K562 (cell line): ENCODE measurements around the gene VPREB3. TPM values are rescaled to one million over a fixed set of nuclear protein-coding genes. Genes with fewer than 3 reads are reported as not detected.

Experiments used
- BCLAF1 ChIP-seq, 2 experiments: fragments of 450-650 bp in 1 of 2; IDR thresholded peaks; 2 replicates each; pipeline ENCODE4 v1.6.1; 2011 to 2017; ENCODE audit warnings: low read depth in 2 of 2, antibody characterized with exemption in 1 of 2, borderline replicate concordance in 1 of 2, low read length in 1 of 2, mild to moderate bottlenecking in 1 of 2, mixed read lengths in 1 of 2; ENCODE audit not compliant: control insufficient read depth in 1 of 2
- ETV6 ChIP-seq, 3 experiments: fragments of 150-350 bp in 1 of 3; sonication (generic) in 1 of 3; formaldehyde crosslinking in 1 of 3; IDR thresholded peaks; 2 replicates each; pipeline versions ENCODE4 v1.6.1 to v1.8.0; 2014 to 2022; ENCODE audit warnings: borderline replicate concordance in 2 of 3, low read depth in 2 of 3, antibody characterized with exemption in 1 of 3, low read length in 1 of 3, mild to moderate bottlenecking in 1 of 3, missing genetic modification reagents in 1 of 3
- POLR2AphosphoS2 ChIP-seq: IDR thresholded peaks from 2 replicates; pipeline ENCODE4 v1.6.1; 2012; ENCODE audit warnings: low read length, improper control_type of control experiment
- STAT6 ChIP-seq: sonication (generic); formaldehyde crosslinking; IDR thresholded peaks from 2 replicates; pipeline ENCODE4 v1.8.1; 2023; ENCODE audit warnings: mild to moderate bottlenecking, missing genetic modification reagents
- TCF15 ChIP-seq: fragments of 250-450 bp; sonication (Bioruptor Pico); IDR thresholded peaks from 2 replicates; pipeline ENCODE4 v1.8.0; 2022; ENCODE audit warnings: moderate library complexity, mild to moderate bottlenecking, inconsistent platforms
- polyA plus RNA-seq, 8 experiments: library from polyadenylated mRNA; depleted of rRNA in 4 of 8; stranded (reverse) in 5 of 8; unstranded in 3 of 8; fragments of >200 nt; fragmentation: Nextera tagmentation in 2 of 8; fragmentation: Illumina TruSeq in 1 of 8; extraction: Ambion mirVana in 2 of 8; extraction: Trizol in 1 of 8; gene quantifications; 2 replicates each; pipeline versions ENCODE4 v1.2.1 to v1.2.3, GENCODE V29; 2011 to 2014; ENCODE audit warnings: inconsistent platforms in 1 of 8, missing spikeins in 1 of 8
- total RNA-seq, 7 experiments: library from RNA; depleted of rRNA in 6 of 7; stranded (reverse); fragments of >200 nt in 6 of 7; fragmentation: Illumina TruSeq in 2 of 7; extraction: Trizol in 2 of 7; gene quantifications; 2 replicates each; pipeline versions ENCODE4 v1.2.1 to v1.2.3, GENCODE V29; 2011 to 2021; ENCODE audit warnings: low replicate concordance in 1 of 7

Gene VPREB3
- total and polyA plus RNA-seq, 9 of the 15 experiments (the other 6 are each of a cell fraction or from before 2014, with no cell fraction given) = 0.14 to 0.71 (median 0.20) TPM; not detected in 6

- no peak for TF ChIP-seq POLR2AphosphoS2
- no peak for TF ChIP-seq STAT6 (CRISPR knock-in tag)
- TF ChIP-seq ETV6 (IDR thresholded peaks at IDR 0.05; ENCODE audit: borderline replicate concordance in 1 of 2, low read depth in 2 of 2, low read length in 1 of 2) = no peak
- no peak for TF ChIP-seq ETV6 (CRISPR knock-in tag; IDR thresholded peaks at IDR 0.05; ENCODE audit: borderline replicate concordance)
- TF ChIP-seq TCF15 (CRISPR knock-in tag) = no peak
- TF ChIP-seq BCLAF1 (IDR thresholded peaks at IDR 0.05; ENCODE audit: borderline replicate concordance in 1 of 2, control insufficient read depth in 1 of 2, low read depth in 2 of 2, low read length in 1 of 2) = no peak
Measured at GRCh38 chr22:23787910-23788309, 33.7 kb upstream of the VPREB3 start (continued).
